Erythroblast (primary cell): ENCODE data around the gene NUP50.
A peak's percentile ranks its signal among the peaks of the same experiment; 100 is the strongest.

Experiments used
- DNase-seq, 2 experiments: peaks; one replicate each; lab custom pipeline; 2025; lab: John Stamatoyannopoulos, UW
- GATA1 ChIP-seq: IDR thresholded peaks from 2 replicates; pipeline ENCODE4 v1.6.1; 2011; ENCODE audit warnings: low read depth, mild to moderate bottlenecking, control low read depth, low read length, moderate library complexity
- POLR2A ChIP-seq: IDR thresholded peaks from 2 replicates; pipeline ENCODE4 v1.6.1; 2011; ENCODE audit warnings: mild to moderate bottlenecking, low read length

The NUP50 gene, protein sequence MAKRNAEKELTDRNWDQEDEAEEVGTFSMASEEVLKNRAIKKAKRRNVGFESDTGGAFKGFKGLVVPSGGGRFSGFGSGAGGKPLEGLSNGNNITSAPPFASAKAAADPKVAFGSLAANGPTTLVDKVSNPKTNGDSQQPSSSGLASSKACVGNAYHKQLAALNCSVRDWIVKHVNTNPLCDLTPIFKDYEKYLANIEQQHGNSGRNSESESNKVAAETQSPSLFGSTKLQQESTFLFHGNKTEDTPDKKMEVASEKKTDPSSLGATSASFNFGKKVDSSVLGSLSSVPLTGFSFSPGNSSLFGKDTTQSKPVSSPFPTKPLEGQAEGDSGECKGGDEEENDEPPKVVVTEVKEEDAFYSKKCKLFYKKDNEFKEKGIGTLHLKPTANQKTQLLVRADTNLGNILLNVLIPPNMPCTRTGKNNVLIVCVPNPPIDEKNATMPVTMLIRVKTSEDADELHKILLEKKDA

DNA sequence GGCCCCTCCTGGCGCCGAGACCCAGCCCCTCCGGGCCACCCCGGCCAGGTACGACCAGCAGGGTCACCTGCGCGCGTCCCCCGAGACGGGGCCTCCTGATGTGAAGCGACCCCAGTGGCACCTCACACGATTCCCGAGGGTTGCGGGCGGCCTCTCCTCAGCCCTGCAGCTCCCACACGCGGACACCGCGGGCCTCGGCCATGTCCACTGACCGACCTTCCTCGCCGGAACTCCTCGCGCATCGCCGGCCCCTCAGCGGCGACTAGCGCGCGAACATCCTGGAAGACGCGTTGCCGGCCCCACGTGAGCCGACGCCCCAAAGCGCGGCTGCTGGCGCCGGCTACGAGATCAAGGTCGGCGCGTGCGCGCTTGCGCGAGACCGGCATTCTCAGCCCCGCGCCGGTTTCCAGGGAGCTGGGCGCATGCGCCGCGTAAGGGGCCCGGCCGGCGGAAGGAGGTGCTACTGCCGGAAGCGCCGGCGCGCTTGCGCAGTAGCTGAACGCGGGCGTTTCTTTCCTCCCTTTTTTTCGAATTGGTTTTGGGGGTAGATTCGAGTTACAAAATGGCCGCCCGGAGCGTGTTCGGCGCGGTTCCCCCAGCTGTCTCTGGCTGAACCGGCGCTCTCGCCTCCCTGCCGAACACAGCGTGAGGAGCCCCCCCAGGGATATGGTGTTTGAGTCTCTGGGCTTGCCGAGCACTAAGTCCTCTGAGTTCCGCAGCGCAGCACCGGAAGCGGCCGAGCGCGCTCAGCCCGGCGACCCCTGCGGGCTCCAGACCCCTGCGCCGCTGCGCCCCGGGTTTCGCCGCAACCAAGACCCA lies at the start of gene NUP50:
TSS of gene NUP50 (plus strand) at position 475 of the 819 bp plus-strand sequence. CDS start 4,253 bp downstream, outside the sequence.
- TF ChIP-seq POLR2A: peak; percentile 77
- TF ChIP-seq GATA1: no peak
- peak; percentile 98 to 99 for DNase-seq

DNA sequence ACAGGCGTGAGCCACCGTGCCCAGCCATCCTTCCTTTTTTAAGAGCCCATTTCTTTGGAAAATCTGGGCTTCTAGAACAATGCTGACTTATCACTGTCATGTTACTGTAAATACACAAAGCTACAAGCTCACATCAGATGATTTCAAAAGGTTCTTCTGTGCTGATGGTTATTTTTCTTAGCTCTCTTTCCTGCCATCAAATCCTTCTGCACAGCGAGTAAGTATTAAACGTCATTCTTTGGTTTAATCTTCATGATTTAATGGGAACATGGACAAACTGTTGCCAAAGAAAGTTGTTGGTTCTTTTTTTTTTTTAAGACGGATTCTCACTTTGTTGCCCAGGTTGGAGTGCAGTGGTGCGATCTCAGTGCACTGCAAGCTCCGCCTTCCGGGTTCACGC lies 43.3 kb upstream of the NUP50 start:
- no peak for TF ChIP-seq POLR2A
- no peak for TF ChIP-seq GATA1
- no peak for DNase-seq

DNA sequence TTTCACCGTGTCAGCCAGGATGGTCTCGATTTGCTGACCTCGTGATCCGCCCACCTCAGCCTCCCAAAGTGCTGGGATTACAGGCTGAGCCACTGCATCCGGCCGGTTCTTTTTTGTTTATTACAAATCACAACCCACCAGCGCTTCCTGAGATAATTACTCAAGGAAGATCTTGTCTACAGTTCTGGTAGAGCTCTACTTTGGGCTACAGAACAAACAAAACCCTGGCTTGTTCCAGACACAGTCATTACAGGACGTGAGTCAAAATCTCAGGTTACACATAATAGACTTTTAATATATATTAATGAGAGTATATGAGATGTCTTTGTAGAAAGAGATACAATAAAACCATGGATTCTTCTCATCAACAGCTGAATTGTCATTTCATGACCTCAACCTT lies 42.8 kb upstream of the NUP50 start:
- TF ChIP-seq POLR2A: no peak
- TF ChIP-seq GATA1: no peak

DNA sequence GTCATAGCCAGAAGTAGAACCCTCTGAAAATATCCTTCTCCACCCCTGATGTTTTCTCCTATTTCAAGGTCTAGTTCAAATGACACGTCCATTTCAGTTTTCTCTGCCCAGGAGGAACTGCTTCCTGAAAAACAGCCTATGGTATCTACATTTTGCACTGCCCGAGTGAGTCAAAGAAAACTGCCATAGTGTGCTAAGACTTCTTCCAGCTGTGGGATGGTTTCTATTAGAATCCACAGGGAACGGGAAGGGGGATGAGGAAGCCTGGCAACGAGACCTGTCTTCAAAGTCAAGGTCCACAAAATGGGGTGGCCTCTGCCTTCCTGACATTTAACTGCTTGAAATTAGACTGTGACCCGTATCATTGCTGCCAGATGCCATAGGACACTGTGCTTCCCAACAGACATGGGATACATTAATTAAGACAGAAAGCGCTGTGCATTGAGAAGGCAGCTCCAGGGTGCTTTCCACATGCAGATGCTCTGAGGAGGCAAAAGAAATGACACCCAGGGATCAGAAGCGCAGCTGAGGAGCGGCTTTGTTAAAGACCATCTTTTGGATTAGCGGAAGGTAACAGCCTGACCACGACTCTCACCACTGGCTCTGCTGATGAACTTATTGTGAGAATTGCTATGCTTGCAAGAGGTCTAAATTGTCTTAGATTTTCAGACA lies 39.4 kb upstream of the NUP50 start:
- TF ChIP-seq POLR2A (no peak), GATA1 (no peak)
- DNase-seq: no peak

More for the DNA sequence above, 42.8 kb upstream of the NUP50 start:
- no peak for DNase-seq

DNA sequence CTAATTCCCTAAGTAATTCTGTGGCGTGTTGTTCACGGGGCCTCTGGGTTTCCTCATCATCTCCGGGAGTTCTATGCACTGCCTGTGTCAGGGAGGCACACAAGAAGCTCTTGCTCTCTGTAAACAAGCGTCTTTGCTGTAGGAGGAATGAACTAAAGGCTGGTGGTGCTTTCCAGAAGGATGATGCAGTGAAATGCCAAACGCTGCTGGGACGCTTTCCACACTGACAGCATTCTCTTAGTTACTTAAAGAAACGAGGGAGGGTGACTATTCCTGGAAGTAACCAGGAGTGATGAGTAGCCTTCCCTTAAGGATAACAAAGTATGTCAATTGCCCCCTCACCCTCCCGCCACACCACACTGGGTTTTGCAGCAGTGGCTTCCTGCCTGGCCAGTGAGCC lies 38.5 kb upstream of the NUP50 start:
- DNase-seq: no peak
- TF ChIP-seq GATA1 (no peak), POLR2A (no peak)

DNA sequence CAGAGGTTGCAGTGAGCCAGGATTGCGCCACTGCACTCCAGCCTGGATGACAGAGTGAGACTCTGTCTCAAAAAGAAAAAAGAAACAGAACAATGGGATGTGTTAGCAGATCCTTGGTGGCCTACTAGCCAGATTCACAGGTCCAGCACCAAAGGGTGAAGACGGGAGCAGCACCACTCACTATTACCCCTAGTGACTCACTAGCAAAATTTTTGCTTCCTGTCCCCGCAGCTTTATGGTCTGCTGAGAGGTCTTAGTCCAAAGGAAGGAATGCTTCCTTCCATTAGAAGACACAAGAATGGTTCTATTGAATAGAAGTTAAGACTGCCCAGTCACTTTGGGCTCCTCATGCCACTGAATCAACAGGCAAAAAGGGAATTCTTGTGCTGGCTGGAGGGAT lies 35.9 kb upstream of the NUP50 start:
- DNase-seq: no peak

DNA sequence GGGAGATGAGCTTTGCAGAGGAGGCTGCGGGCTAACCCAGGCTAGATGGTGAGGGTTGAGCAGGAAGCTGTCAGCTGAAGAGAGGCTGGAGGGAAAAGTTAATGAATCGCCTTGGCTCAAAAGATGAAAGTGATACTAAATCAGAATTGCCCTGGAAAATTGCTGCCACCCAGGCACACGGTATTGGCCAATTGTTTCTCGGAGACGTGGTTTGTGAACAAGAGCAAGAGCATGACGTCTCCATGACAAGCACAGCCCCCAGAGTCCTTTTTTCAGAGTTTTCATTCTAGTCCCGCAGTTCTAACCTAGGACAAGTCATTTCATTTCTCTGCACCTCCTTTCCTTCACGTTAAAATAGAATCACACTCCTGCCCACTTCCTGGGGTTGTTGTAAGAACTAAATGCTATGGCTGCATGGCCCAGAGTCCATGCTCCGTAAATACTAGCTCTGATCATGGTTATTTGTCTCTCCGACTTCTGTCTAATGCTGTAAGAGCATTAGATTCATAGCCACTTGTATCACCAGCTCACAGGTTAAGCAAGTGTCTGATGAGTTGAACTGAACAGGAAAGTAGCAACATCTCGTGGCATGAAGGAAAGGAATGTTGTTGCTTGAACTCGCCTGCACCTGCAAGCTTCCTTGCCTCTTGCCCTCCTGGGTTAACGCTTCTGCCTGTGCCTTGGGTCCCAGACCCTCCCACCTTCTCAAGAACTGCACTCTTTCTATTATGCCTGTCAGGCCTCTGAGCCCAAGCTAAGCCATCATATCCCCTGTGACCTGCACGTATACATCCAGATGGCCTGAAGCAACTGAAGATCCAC lies 33.8 kb upstream of the NUP50 start:
- DNase-seq: no peak

More for the DNA sequence above, 35.9 kb upstream of the NUP50 start:
- TF ChIP-seq POLR2A: no peak

DNA sequence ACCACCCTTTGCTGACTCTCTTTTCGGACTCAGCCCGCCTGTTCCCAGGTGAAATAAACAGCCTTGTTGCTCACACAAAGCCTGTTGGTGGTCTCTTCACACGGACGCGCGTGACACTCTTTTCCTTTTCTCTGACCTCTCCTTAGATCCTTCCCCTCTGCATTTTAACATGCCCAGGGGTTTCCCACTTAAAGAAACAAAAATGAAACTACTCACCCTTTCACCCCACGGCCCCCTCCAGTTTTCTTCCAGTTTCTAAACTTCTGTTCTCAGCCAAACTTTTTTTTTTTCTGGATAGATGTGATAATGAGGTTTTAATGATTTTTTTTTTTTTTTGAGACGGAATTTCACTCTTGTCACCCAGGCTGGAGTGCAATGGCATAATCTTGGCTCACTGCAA lies 32.8 kb upstream of the NUP50 start:
- no peak for DNase-seq
- no peak for TF ChIP-seq POLR2A
- no peak for TF ChIP-seq GATA1

More for the DNA sequence above, 33.8 kb upstream of the NUP50 start:
- TF ChIP-seq POLR2A (no peak), GATA1 (no peak)

DNA sequence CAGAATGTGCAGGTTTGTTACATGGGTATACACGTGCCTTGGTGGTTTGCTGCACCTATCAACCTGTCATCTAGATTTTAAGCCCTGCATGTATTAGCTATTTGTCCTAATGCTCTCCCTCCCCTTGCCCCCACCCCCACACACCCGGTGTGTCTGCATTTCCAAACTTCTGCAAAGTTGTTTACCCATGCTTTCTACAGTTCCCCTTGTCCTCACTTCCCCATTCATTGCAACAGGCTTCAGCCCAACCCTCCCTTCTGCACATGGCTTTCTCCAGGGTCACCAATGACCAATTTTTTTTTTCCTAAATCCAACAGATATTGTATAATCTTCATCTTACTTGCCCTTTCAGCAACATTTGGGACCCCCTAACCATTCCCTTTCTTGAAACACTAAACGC lies 32.0 kb upstream of the NUP50 start:
- no peak for TF ChIP-seq GATA1
- no peak for TF ChIP-seq POLR2A

DNA sequence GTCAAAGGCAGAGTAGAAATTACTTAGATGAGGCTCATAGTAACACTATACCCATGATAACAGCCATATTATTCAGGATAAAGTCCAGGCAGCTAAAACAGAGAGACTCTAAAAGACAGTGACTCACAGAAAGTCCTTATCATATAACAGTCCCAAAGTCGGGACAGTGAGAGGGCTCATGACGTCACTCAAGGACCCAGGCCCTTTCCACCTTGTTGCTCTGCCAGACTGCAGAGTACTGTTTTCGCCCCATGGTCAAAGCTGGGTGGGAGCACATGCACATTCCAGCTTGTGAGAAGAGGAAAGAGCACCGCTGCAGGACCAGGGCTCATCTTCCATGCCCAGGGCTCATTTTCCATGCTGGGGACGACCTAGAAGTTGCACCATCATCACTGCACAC lies 29.4 kb upstream of the NUP50 start:
- no peak for DNase-seq
- TF ChIP-seq POLR2A (no peak), GATA1 (no peak)

More for the DNA sequence above, 32.0 kb upstream of the NUP50 start:
- DNase-seq: no peak

DNA sequence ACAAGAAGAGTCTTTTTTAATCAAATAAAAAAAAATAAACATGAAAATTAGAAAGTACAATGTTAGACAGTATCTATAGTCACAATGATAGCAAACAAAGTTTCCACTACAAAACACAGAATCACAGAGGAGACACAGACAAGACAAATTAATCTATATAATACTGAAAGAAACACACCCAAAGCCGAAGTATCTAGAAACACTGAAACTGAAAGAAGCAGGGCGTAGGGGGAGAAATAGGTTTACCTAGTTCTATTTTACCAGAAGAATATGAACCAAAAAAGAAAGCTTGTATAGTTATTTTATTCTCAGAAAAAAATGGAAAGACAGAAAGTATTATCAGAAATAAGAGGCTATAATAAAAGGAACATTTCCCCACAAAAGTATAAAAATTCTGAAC lies 27.1 kb upstream of the NUP50 start:
- no peak for TF ChIP-seq POLR2A
- no peak for TF ChIP-seq GATA1
- no peak for DNase-seq

DNA sequence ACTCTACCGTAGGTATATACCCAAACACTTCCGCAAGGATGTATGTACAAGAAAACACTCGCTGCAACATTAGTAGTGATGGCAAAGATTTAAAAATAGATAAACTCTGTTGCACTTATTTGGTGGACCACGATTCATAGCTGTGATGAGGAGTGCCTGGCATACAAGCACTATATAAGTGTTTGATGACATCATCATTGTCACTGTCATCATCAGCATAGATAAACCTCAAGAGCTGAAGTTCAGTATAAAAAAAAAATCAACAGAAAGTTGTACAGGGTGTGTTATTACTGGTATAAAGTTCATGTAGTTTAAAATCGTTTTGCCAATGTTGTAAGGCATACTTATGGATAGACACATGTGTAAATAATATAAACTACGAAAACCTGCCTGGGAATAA lies 24.0 kb upstream of the NUP50 start:
- DNase-seq: no peak
- TF ChIP-seq POLR2A (no peak), GATA1 (no peak)

DNA sequence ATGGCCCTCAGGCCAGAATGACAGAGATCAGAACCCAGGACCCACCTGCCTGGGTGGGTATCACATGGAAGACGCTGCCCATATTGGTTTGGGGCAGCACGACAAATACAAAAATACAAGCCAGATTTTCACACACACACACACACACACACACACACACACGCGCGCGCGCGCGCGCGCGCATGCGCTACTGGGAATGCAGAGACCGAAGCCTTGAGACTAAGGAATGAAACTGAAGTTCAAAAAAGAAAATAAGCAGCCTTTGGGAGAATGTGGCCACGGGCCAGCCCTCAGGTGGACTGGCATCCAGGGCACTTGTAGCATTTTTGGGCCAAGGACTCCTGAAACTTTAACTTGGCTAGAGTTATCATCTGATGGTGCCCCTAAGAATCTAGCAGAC lies 21.3 kb upstream of the NUP50 start:
- TF ChIP-seq POLR2A (no peak), GATA1 (no peak)
- no peak for DNase-seq
